ENCODE measurements around the gene DNAJC10. TPM values are rescaled to one million over a fixed set of nuclear protein-coding genes. Genes with fewer than 3 reads are reported as not detected.

The DNAJC10 gene
- total RNA-seq, 3 donors from 2014 or later (not counting 1 experiment from before 2014, with no cell fraction given): 56.4 to 63.0 (median 60.6) TPM

GRCh38 chr2:182715121-182715891 lies 751 bp upstream of the DNAJC10 start:
- intact Hi-C loops (cut with micrococcal nuclease): loop anchor here (5.0 kb wide), 1 partner anchor 407 kb away; the partner anchor contains the start of gene NUP35
- ATAC-seq (peak in 1 of 3 donors; percentile 11), DNase-seq (no peak)
- Histone ChIP-seq H3K36me3 (ENCODE audit: control insufficient read depth, insufficient read depth, low read length) (peaks cover 5% of the 10 kb centered on the region), H3K9me3 (ENCODE audit: control insufficient read depth, insufficient read depth, low read length) (no peaks in the 10 kb centered on the region), H3K4me3 (ENCODE audit: low read length) (peak overlapping the region; percentile 63), H3K27ac (ENCODE audit: low read length) (peak overlapping the region; percentile 73), H3K27me3 (ENCODE audit: control insufficient read depth, insufficient read depth, low read length) (no peaks in the 10 kb centered on the region), H3K4me1 (ENCODE audit: control insufficient read depth, insufficient read depth, low read length) (peaks cover 7% of the 10 kb centered on the region)
- H3K27ac Mint-ChIP-seq: no peak overlapping the region
- no peak overlapping the region for H3K4me3 Mint-ChIP-seq
- H3K27me3 Mint-ChIP-seq (ENCODE audit: low read depth in 2 of 2): peaks cover 6 to 19% of the 10 kb centered on the region in 2 donors
- H3K4me1 Mint-ChIP-seq: no peaks in the 10 kb centered on the region
- WGBS (ENCODE audit: insufficient coverage): 0% methylated on average over 7 of the region's 9 CpGs
- no peaks in the 10 kb centered on the region for H3K36me3 Mint-ChIP-seq
- no peak for TF ChIP-seq CTCF (IDR thresholded peaks at IDR 0.05)
- H3K9me3 Mint-ChIP-seq: no peaks in the 10 kb centered on the region

GRCh38 chr2:182716650-182716979 lies 558 bp downstream of the DNAJC10 start:
- no peaks in the 10 kb centered on the region for H3K9me3 ChIP-seq (ENCODE audit: control insufficient read depth, insufficient read depth, low read length)
- intact Hi-C loops (cut with micrococcal nuclease): loop anchor here (5.0 kb wide), 1 partner anchor 406 kb away; the partner anchor contains the start of gene NUP35
- H3K4me3 Mint-ChIP-seq: no peak overlapping the region
- no peak for DNase-seq
- H3K27me3 ChIP-seq (ENCODE audit: control insufficient read depth, insufficient read depth, low read length): no peaks in the 10 kb centered on the region
- peak overlapping the region; percentile 73 for H3K27ac ChIP-seq (ENCODE audit: low read length)
- peak overlapping the region; percentile 63 for H3K4me3 ChIP-seq (ENCODE audit: low read length)
- ATAC-seq: no peak
- no peaks in the 10 kb centered on the region for H3K9me3 Mint-ChIP-seq
- WGBS (ENCODE audit: insufficient coverage): 2% methylated on average over 12 of the region's 12 CpGs
- no peaks in the 10 kb centered on the region for H3K36me3 Mint-ChIP-seq
- H3K27me3 Mint-ChIP-seq (ENCODE audit: low read depth in 2 of 2): peaks cover 6 to 12% of the 10 kb centered on the region in 2 donors
- TF ChIP-seq CTCF (IDR thresholded peaks at IDR 0.05): no peak
- H3K36me3 ChIP-seq (ENCODE audit: control insufficient read depth, insufficient read depth, low read length): peaks cover 17% of the 10 kb centered on the region
- H3K4me1 ChIP-seq (ENCODE audit: control insufficient read depth, insufficient read depth, low read length): peaks cover 7% of the 10 kb centered on the region
- no peaks in the 10 kb centered on the region for H3K4me1 Mint-ChIP-seq
- H3K27ac Mint-ChIP-seq: no peak overlapping the region

- peaks cover 22% of the 10 kb centered on the region for H3K36me3 ChIP-seq (ENCODE audit: control insufficient read depth, insufficient read depth, low read length)
- H3K27ac ChIP-seq (ENCODE audit: low read length): peak overlapping the region; percentile 73
- H3K4me3 ChIP-seq (ENCODE audit: low read length): no peak overlapping the region
- H3K27me3 ChIP-seq (ENCODE audit: control insufficient read depth, insufficient read depth, low read length): no peaks in the 10 kb centered on the region
- 36% methylated on average over 1 of the region's 2 CpGs for WGBS (ENCODE audit: insufficient coverage)
- ATAC-seq (no peak), DNase-seq (peak in 1 of 2 donors; percentile 28)
- no peaks in the 10 kb centered on the region for H3K4me1 Mint-ChIP-seq
- no peak for TF ChIP-seq CTCF (IDR thresholded peaks at IDR 0.05)
- H3K9me3 Mint-ChIP-seq: no peaks in the 10 kb centered on the region
- H3K4me3 Mint-ChIP-seq: no peak overlapping the region
- H3K9me3 ChIP-seq (ENCODE audit: control insufficient read depth, insufficient read depth, low read length): no peaks in the 10 kb centered on the region
- no peak overlapping the region for H3K27ac Mint-ChIP-seq
- H3K36me3 Mint-ChIP-seq: no peaks in the 10 kb centered on the region
- H3K4me1 ChIP-seq (ENCODE audit: control insufficient read depth, insufficient read depth, low read length): peaks cover 7% of the 10 kb centered on the region
- H3K27me3 Mint-ChIP-seq (ENCODE audit: low read depth in 2 of 2): peaks cover 6 to 12% of the 10 kb centered on the region in 2 donors
- intact Hi-C loops (cut with micrococcal nuclease): loop anchor here (5.0 kb wide), 1 partner anchor 405 kb away; the partner anchor contains the start of gene NUP35
Measured at GRCh38 chr2:182717416-182717815, 1.4 kb downstream of the DNAJC10 start.

Data from natural killer cell (primary cell).